HEK293T (cell line): ENCODE measurements around the gene NRP1.

Source experiments
- BHLHE40 ChIP-seq: fragments of 450-650 bp; IDR thresholded peaks from 2 replicates; pipeline ENCODE4 v1.6.1; 2016; ENCODE audit warnings: mild to moderate bottlenecking, moderate library complexity, borderline replicate concordance
- CTBP1 ChIP-seq: fragments of 450-650 bp; IDR thresholded peaks from 2 replicates; pipeline ENCODE4 v1.6.1; 2016; ENCODE audit warnings: borderline replicate concordance
- FOXA1 ChIP-seq: fragments of 450-650 bp; IDR thresholded peaks from 2 replicates; pipeline ENCODE4 v1.6.1; 2016; ENCODE audit warnings: mild to moderate bottlenecking
- FOXK2 ChIP-seq: fragments of 450-650 bp; IDR thresholded peaks from 2 replicates; pipeline ENCODE4 v1.6.1; 2016; ENCODE audit warnings: mild to moderate bottlenecking
- FOXM1 ChIP-seq: fragments of 450-650 bp; IDR thresholded peaks from 2 replicates; pipeline ENCODE4 v1.6.1; 2017; ENCODE audit warnings: mild to moderate bottlenecking, borderline replicate concordance
- L3MBTL2 ChIP-seq: fragments of 450-650 bp; conservative IDR thresholded peaks from 2 replicates; pipeline ENCODE4 v1.6.1; 2016; ENCODE audit warnings: mild to moderate bottlenecking
- NFRKB ChIP-seq: fragments of 450-650 bp; IDR thresholded peaks from 2 replicates; pipeline ENCODE4 v1.6.1; 2016; ENCODE audit warnings: mild to moderate bottlenecking, moderate library complexity
- SP1 ChIP-seq: fragments of 450-650 bp; IDR thresholded peaks from 2 replicates; pipeline ENCODE4 v1.6.1; 2017
- SUZ12 ChIP-seq: fragments of 450-650 bp; IDR thresholded peaks from 2 replicates; pipeline ENCODE4 v1.6.1; 2016; ENCODE audit warnings: mild to moderate bottlenecking

DNA sequence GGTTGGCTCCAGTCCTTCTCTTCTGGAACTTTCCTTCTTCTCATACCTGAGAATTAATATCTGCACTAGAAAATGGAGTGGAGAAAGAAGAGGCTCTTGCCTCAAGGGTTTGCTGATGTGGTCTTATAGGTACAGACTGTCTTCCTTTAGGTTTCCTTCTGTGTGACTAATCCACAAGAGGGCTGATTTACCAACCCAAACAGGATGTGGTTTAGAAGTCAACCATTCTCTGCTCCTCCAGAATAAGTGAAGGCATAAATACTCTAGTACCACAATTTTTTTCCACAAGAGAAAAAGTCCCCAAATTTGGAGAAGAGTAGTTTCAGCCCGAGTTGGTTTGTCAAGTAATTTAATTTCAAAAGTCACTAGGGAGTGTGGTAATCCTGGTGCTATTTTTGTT, 85.8 kb downstream of the NRP1 start:
- no peak for TF ChIP-seq NFRKB
- TF ChIP-seq CTBP1: no peak
- TF ChIP-seq FOXM1: no peak
- TF ChIP-seq FOXK2: no peak
- TF ChIP-seq FOXA1: no peak
- no peak for TF ChIP-seq L3MBTL2
- TF ChIP-seq BHLHE40: no peak
- no peak for TF ChIP-seq SP1
- no peak for TF ChIP-seq SUZ12
